OCI-LY1 (cell line): ENCODE data around the gene CAMTA1.

Source experiments
- H2AFZ ChIP-seq: fragments of 200-600 bp; sonication (generic), shearing (Covaris generic); 2 replicates; pipeline ENCODE4 v1.6.0; 2014; ENCODE audit warnings: antibody characterized with exemption, mild to moderate bottlenecking, low read length
- H3F3A ChIP-seq: fragments of 200-600 bp; sonication (generic), shearing (Covaris generic); 2 replicates; pipeline ENCODE4 v1.6.0; 2014; ENCODE audit warnings: mild to moderate bottlenecking, antibody characterized with exemption, low read length, moderate library complexity; ENCODE audit not compliant: insufficient read depth
- H3K27ac ChIP-seq: fragments of 200-600 bp; sonication (generic); 2 replicates; pipeline ENCODE4 v1.5.1; 2014; ENCODE audit warnings: low read length, mixed run types, mild to moderate bottlenecking, low read depth; ENCODE audit not compliant: poor library complexity, severe bottlenecking
- H3K27me3 ChIP-seq: fragments of 200-600 bp; sonication (generic); 2 replicates; pipeline ENCODE4 v1.6.0; 2014; ENCODE audit warnings: antibody characterized with exemption, mild to moderate bottlenecking, low read length, moderate library complexity; ENCODE audit not compliant: insufficient read depth
- H3K36me3 ChIP-seq: fragments of 200-600 bp; sonication (generic); 2 replicates; pipeline ENCODE4 v1.6.1; 2014; ENCODE audit warnings: mild to moderate bottlenecking, antibody characterized with exemption, low read length, moderate library complexity, mixed read lengths; ENCODE audit not compliant: insufficient read depth
- H3K4me1 ChIP-seq: fragments of 200-600 bp; sonication (generic); 2 replicates; pipeline ENCODE4 v1.5.1; 2014; ENCODE audit warnings: mild to moderate bottlenecking, low read length, moderate library complexity; ENCODE audit not compliant: insufficient read depth, severe bottlenecking
- H3K4me2 ChIP-seq: fragments of 200-600 bp; sonication (generic), shearing (Covaris generic); 2 replicates; pipeline ENCODE4 v1.6.1; 2014; ENCODE audit warnings: low read length
- H3K4me3 ChIP-seq: fragments of 200-600 bp; sonication (generic); 2 replicates; pipeline ENCODE4 v1.5.1; 2014; ENCODE audit warnings: low read length, low read depth, mild to moderate bottlenecking, mixed read lengths; ENCODE audit not compliant: poor library complexity, severe bottlenecking
- H3K79me2 ChIP-seq: fragments of 200-600 bp; shearing (Covaris generic); 2 replicates; pipeline ENCODE4 v1.6.1; 2016; ENCODE audit warnings: mixed run types, low read length, mixed read lengths; ENCODE audit not compliant: insufficient read depth
- H3K9ac ChIP-seq: fragments of 200-600 bp; sonication (generic), shearing (Covaris generic); 2 replicates; pipeline ENCODE4 v1.6.1; 2014; ENCODE audit warnings: mild to moderate bottlenecking, low read length, mixed read lengths
- H3K9me2 ChIP-seq: fragments of 200-600 bp; sonication (generic), shearing (Covaris generic); 2 replicates; pipeline ENCODE4 v1.6.1; 2014; ENCODE audit warnings: low read depth, mild to moderate bottlenecking, low read length, mixed read lengths
- H3K9me3 ChIP-seq: fragments of 200-600 bp; shearing (Covaris generic); 2 replicates; pipeline ENCODE4 v1.6.1; 2014; ENCODE audit warnings: low read length, mixed read lengths
- H4K20me1 ChIP-seq: fragments of 200-600 bp; sonication (generic), shearing (Covaris generic); 2 replicates; pipeline ENCODE4 v1.6.0; 2016; ENCODE audit warnings: mild to moderate bottlenecking, low read length; ENCODE audit not compliant: insufficient read depth
- EZH2 ChIP-seq: fragments of 200-600 bp; sonication (generic), shearing (Covaris generic); IDR thresholded peaks from 2 replicates; pipeline ENCODE4 v1.8.0; 2017; ENCODE audit warnings: borderline replicate concordance, mixed run types, mild to moderate bottlenecking, antibody characterized with exemption, low read length, moderate library complexity, mixed read lengths
- TF ChIP-seq, protein P1 (sequence below): fragments of 200-600 bp; sonication (generic), shearing (Covaris generic); IDR thresholded peaks from 2 replicates; pipeline ENCODE4 v1.5.1; 2017; ENCODE audit warnings: mild to moderate bottlenecking, antibody characterized with exemption, low read length, moderate library complexity, mixed read lengths

The CAMTA1 gene

DNA sequence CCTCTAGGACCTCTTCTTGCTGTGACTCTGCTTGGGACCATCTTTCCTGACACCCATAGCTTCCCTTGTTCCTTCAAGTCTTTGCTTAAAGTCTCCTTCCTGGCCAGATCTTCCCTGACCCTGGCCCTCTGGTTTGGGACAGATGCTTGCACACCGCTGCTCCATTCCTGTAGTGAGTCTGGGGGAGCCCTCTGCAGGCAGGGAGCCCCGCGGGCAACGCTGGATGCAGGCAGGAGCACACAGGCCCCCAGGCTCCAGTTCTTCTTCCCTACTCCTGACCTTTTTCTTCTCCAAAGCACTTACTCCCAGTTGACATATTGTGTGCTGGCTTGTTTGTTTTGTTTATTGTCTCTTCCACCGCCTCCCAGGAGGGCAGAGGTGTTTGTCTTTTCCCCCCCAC, 413.4 kb downstream of the CAMTA1 start:
- Histone ChIP-seq H3K79me2 (no peaks in the 10 kb centered on the region), H3K4me3 (no peak overlapping the region), H3K36me3 (no peaks in the 10 kb centered on the region), H3K4me1 (no peaks in the 10 kb centered on the region), H3K4me2 (no peak overlapping the region), H3K9ac (no peak overlapping the region), H3F3A (no peaks in the 10 kb centered on the region), H3K9me2 (no peaks in the 10 kb centered on the region), H4K20me1 (no peaks in the 10 kb centered on the region), H3K9me3 (no peaks in the 10 kb centered on the region), H3K27ac (no peak overlapping the region), H2AFZ (no peak overlapping the region), H3K27me3 (no peaks in the 10 kb centered on the region)
- TF ChIP-seq, protein P1, sequence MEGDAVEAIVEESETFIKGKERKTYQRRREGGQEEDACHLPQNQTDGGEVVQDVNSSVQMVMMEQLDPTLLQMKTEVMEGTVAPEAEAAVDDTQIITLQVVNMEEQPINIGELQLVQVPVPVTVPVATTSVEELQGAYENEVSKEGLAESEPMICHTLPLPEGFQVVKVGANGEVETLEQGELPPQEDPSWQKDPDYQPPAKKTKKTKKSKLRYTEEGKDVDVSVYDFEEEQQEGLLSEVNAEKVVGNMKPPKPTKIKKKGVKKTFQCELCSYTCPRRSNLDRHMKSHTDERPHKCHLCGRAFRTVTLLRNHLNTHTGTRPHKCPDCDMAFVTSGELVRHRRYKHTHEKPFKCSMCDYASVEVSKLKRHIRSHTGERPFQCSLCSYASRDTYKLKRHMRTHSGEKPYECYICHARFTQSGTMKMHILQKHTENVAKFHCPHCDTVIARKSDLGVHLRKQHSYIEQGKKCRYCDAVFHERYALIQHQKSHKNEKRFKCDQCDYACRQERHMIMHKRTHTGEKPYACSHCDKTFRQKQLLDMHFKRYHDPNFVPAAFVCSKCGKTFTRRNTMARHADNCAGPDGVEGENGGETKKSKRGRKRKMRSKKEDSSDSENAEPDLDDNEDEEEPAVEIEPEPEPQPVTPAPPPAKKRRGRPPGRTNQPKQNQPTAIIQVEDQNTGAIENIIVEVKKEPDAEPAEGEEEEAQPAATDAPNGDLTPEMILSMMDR, result no peak
- no peak for TF ChIP-seq EZH2

DNA sequence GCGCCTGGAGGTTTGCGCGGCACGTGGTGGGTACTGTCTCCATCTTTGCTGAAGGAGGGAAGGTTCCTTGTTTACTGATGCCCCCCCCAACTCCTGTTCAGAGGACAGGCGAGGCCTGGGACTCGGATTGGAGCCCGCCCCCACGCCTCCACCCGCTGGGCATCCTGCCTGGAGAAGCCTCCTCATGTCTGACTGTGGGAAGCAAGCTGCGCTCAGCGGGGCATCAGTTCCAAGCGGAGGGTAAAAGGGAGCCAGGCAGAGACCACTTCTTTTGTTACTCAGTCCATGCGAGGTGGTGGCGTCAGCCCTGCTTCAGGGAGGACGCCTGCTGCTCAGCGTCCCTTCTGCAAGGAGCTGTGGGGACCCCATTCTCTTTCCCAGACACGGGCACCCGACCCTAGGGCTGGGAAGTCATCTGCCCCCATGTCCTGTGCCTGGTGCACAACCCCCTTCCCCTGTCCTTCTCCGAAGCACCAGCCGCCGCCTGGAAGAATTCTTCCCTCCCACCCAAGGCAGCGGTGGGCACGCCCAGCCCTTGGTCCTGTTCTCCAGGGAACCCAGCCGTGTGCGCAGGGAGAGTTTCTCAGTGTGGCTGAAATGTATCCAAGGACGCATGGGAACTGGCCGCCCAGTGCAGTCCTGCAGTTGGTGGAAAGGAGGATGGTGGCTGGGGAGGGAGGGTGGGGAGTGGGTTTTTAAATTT, 414.0 kb downstream of the CAMTA1 start:
- Histone ChIP-seq H2AFZ (no peak overlapping the region), H3K27me3 (no peaks in the 10 kb centered on the region), H3K36me3 (no peaks in the 10 kb centered on the region), H3K9me3 (no peaks in the 10 kb centered on the region), H3K9ac (no peak overlapping the region), H3K4me2 (no peak overlapping the region), H3K9me2 (no peaks in the 10 kb centered on the region), H3F3A (no peaks in the 10 kb centered on the region), H4K20me1 (no peaks in the 10 kb centered on the region), H3K4me3 (no peak overlapping the region), H3K4me1 (no peaks in the 10 kb centered on the region), H3K27ac (no peak overlapping the region), H3K79me2 (no peaks in the 10 kb centered on the region)
- TF ChIP-seq EZH2, result no peak
- TF ChIP-seq, protein P1, result no peak

DNA sequence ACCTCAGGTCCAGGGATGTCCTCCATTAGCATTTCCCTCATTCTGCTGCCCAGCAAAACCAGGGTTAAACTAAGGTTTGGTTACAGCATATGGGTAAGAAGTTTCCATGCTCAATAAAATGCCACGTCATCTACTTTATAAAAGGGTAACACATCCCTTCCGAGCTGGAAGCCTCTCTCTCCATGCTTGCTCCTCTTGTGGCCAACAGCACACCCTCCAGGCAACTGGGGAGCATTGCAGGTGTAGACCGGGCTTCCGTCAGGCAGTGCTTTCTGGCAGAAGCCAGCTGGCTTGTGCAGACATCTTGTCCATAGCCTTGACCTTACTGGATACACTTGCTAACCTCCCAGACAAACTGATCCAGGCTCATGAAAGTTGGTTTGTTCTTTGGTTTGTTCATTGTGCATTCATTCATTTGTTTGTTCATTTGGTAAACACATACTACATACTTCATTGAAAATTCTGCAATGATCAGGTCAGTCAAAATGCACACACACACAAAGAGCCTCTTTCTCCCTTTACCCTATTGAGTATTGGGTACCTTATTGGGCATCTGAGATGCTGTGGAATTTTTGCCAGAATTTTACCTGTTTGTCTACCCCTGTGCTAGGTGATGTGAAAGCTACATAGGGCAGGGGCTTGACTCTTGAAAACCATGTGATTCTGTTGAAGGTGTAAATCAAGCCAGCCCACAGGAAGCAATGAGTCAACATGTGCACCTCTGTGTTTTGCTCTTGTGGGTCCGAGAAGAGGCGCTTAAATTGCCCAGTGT, 422.8 kb downstream of the CAMTA1 start:
- H3K27me3 ChIP-seq, result no peaks in the 10 kb centered on the region
- H3K36me3 ChIP-seq, result no peaks in the 10 kb centered on the region
- H3K27ac ChIP-seq, result no peak overlapping the region
- TF ChIP-seq, protein P1, result peak; percentile 75
- TF ChIP-seq EZH2, result no peak
- H3K79me2 ChIP-seq, result no peaks in the 10 kb centered on the region
- H3K4me2 ChIP-seq, result no peak overlapping the region
- no peaks in the 10 kb centered on the region for H3K9me3 ChIP-seq
- H3F3A ChIP-seq, result no peaks in the 10 kb centered on the region
- H2AFZ ChIP-seq, result no peak overlapping the region
- no peak overlapping the region for H3K9ac ChIP-seq
- no peaks in the 10 kb centered on the region for H3K9me2 ChIP-seq
- no peak overlapping the region for H3K4me3 ChIP-seq
- H3K4me1 ChIP-seq, result no peaks in the 10 kb centered on the region
- H4K20me1 ChIP-seq, result no peaks in the 10 kb centered on the region
